B cell (primary cell): ENCODE measurements around the gene ELF1. TPM values are rescaled to one million over a fixed set of nuclear protein-coding genes. Genes with fewer than 3 reads are reported as not detected.

Source experiments
- ATAC-seq: fragments of 200-7000 bp; cut with Tn5 transposase; one replicate; pipeline ENCODE4 v1.10.0; 2021; ENCODE audit warnings: low read depth, mild to moderate bottlenecking, moderate number of reproducible peaks, moderate library complexity
- CTCF ChIA-PET: fragments of 350-600 bp; sonication (Branson Sonifier 250); formaldehyde crosslinking; loops from one replicate; lab custom pipeline; 2021; ENCODE audit warnings: antibody characterized with exemption, inconsistent platforms; lab: Charles Lee
- POLR2A ChIA-PET: fragments of 350-600 bp; sonication (Branson Sonifier 250); formaldehyde crosslinking; loops from one replicate; lab custom pipeline; 2021; ENCODE audit warnings: antibody characterized with exemption; lab: Charles Lee
- DNase-seq: peaks from one replicate; pipeline ENCODE4 v3.0.0; 2013
- H2AFZ ChIP-seq: 2 replicates; pipeline ENCODE4 v1.6.1; 2012; ENCODE audit warnings: mild to moderate bottlenecking, low read depth, low read length; ENCODE audit not compliant: insufficient read depth, poor library complexity, severe bottlenecking
- H3K27ac ChIP-seq, 2 donors: 1 replicate in 1 of 2; 2 replicates in 1 of 2; pipeline ENCODE4 v1.5.1; 2012 to 2013; ENCODE audit warnings: low read length in 2 of 2, mild to moderate bottlenecking in 2 of 2, moderate library complexity in 1 of 2
- H3K27me3 ChIP-seq, 4 experiments: fragments of 200-600 bp in 1 of 4; sonication (generic) in 1 of 4; replicated peaks in 1 of 4; 1 replicate in 2 of 4; 2 replicates in 2 of 4; pipeline versions ENCODE4 v1.6.1 to v1.7.0; 2013 to 2016; ENCODE audit warnings: low read length in 3 of 4, mild to moderate bottlenecking in 2 of 4, mixed read lengths in 1 of 4, moderate library complexity in 1 of 4; ENCODE audit not compliant: insufficient read depth in 4 of 4, control insufficient read depth in 3 of 4; ENCODE audit errors: control extremely low read depth in 1 of 4
- H3K36me3 ChIP-seq, 2 experiments: replicated peaks in 1 of 2; 1 replicate in 1 of 2; 2 replicates in 1 of 2; pipeline versions ENCODE4 v1.6.1 to v1.7.1; 2013; ENCODE audit warnings: low read length in 1 of 2; ENCODE audit not compliant: insufficient read depth in 2 of 2, control insufficient read depth in 1 of 2; ENCODE audit errors: control extremely low read depth in 1 of 2, extremely low read depth in 1 of 2
- H3K4me1 ChIP-seq, 2 donors: fragments of 200-600 bp in 1 of 2; sonication (generic) in 1 of 2; 1 replicate in 1 of 2; 2 replicates in 1 of 2; pipeline versions ENCODE4 v1.5.1 to v1.6.1; 2013 to 2017; ENCODE audit warnings: low read length in 2 of 2; ENCODE audit not compliant: control insufficient read depth in 2 of 2, insufficient read depth in 2 of 2
- H3K4me2 ChIP-seq: replicated peaks from 2 replicates; pipeline ENCODE3; 2012; ENCODE audit warnings: mild to moderate bottlenecking, low read depth, low read length; ENCODE audit not compliant: poor library complexity, severe bottlenecking
- H3K4me3 ChIP-seq, 5 experiments: fragments of 200-600 bp in 1 of 5; sonication (generic) in 1 of 5; 1 replicate in 3 of 5; 2 replicates in 2 of 5; pipeline versions ENCODE4 v1.5.1 to v1.7.0; 2011 to 2016; ENCODE audit warnings: low read length in 4 of 5, mild to moderate bottlenecking in 4 of 5, low read depth in 2 of 5, control low read depth in 1 of 5, moderate library complexity in 1 of 5; ENCODE audit not compliant: insufficient read depth in 1 of 5; ENCODE audit errors: control extremely low read depth in 1 of 5, extremely low read depth in 1 of 5
- H3K79me2 ChIP-seq: fragments of 200-600 bp; sonication (generic); one replicate; pipeline ENCODE4 v1.6.0; 2016; ENCODE audit warnings: low read length; ENCODE audit not compliant: control insufficient read depth, insufficient read depth
- H3K9ac ChIP-seq: fragments of 200-600 bp; sonication (generic); 2 replicates; pipeline ENCODE4 v1.6.1; 2017; ENCODE audit warnings: mild to moderate bottlenecking, low read length, moderate library complexity
- H3K9me3 ChIP-seq, 3 donors: one replicate each; pipeline versions ENCODE4 v1.6.1 to v1.7.1; 2013; ENCODE audit warnings: low read length in 2 of 3; ENCODE audit not compliant: control insufficient read depth in 2 of 3, insufficient read depth in 1 of 3; ENCODE audit errors: control extremely low read depth in 1 of 3
- H4K20me1 ChIP-seq: 2 replicates; pipeline ENCODE4 v1.6.0; 2012; ENCODE audit warnings: mild to moderate bottlenecking, low read length; ENCODE audit not compliant: insufficient read depth, control insufficient read depth, poor library complexity, severe bottlenecking
- H3K27ac Mint-ChIP-seq: one replicate; pipeline ENCODE4 v1.8.0; 2021; ENCODE audit warnings: mixed read lengths
- H3K27me3 Mint-ChIP-seq: one replicate; pipeline ENCODE4 v1.8.0; 2021; ENCODE audit warnings: mixed read lengths
- H3K4me1 Mint-ChIP-seq: one replicate; pipeline ENCODE4 v1.8.0; 2021; ENCODE audit warnings: mixed read lengths
- H3K4me3 Mint-ChIP-seq: one replicate; pipeline ENCODE4 v1.8.0; 2021; ENCODE audit warnings: mixed read lengths
- H3K9me3 Mint-ChIP-seq: one replicate; pipeline ENCODE4 v1.8.0; 2022; ENCODE audit warnings: mixed read lengths; ENCODE audit not compliant: insufficient read depth
- EZH2 ChIP-seq: IDR thresholded peaks from 2 replicates; pipeline ENCODE4 v1.6.1; 2012; ENCODE audit warnings: borderline replicate concordance, low read depth, mild to moderate bottlenecking, moderate library complexity, low read length; ENCODE audit not compliant: insufficient read depth, poor library complexity, severe bottlenecking
- whole genome bisulfite sequencing: methylation state at CpG from one replicate; pipeline ENCODE4 v1.1.5; 2013; ENCODE audit warnings: missing lambda C conversion rate; ENCODE audit not compliant: insufficient coverage; 5-methylcytosine and 5-hydroxymethylcytosine counted together
- intact Hi-C: fragments of 100-400 bp; cut with micrococcal nuclease; formaldehyde crosslinking; loops from one replicate; pipeline ENCODE4 v1.10.0; 2022
- polyA plus RNA-seq: library from polyadenylated mRNA; depleted of rRNA; stranded (reverse); fragments of >200 nt; gene quantifications from 2 replicates; pipeline ENCODE4 v1.2.3, GENCODE V29; 2012
- total RNA-seq, 2 donors: library from RNA; stranded (reverse); fragments of 120-200 nt in 1 of 2; gene quantifications; 1 replicate in 1 of 2; 2 replicates in 1 of 2; pipeline versions ENCODE4 v1.2.3 to v1.2.4, GENCODE V29; 2013 to 2022
- TF ChIP-seq, protein P1 (sequence below): fragments of 200-600 bp; IDR thresholded peaks from one replicate; pipeline ENCODE4 v1.8.0; 2022; ENCODE audit warnings: antibody characterized with exemption, mild to moderate bottlenecking

The ELF1 gene
- total and polyA plus RNA-seq, 2 donors (not counting 1 experiment from before 2014, with no cell fraction given), result 62.0 to 186 TPM

DNA sequence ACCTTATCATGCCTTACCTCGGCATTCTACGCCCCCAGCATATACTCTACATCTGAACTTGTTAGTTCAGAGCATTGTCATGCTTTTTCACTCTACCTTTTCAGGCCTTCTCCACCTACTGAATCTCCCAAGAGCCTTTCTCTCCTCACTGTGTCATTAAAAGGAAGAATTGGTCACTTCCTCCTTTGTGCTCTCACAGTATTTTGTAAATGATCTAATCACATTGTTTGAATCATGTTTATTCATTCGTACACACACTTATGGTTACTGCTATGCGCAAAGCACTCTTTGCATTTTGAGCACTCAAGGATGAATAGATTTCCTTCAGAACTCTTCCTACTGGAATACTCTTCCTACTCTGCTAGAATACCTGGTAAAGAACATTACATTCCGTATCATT lies 15.8 kb upstream of the ELF1 start:
- no peak overlapping the region for H3K4me3 ChIP-seq
- Mint-ChIP-seq H3K4me3 (no peak overlapping the region), H3K9me3 (no peaks in the 10 kb centered on the region), H3K4me1 (peaks cover 21% of the 10 kb centered on the region), H3K27ac (no peak overlapping the region), H3K27me3 (no peaks in the 10 kb centered on the region)
- no peak overlapping the region for H3K4me2 ChIP-seq
- no peak overlapping the region for H3K27ac ChIP-seq
- H3K27me3 ChIP-seq, result no peaks in the 10 kb centered on the region
- peaks cover 82% of the 10 kb centered on the region for H3K79me2 ChIP-seq
- ATAC-seq (no peak), DNase-seq (no peak)
- no peaks in the 10 kb centered on the region for H3K36me3 ChIP-seq
- intact Hi-C loops, result no loop called here
- no peaks in the 10 kb centered on the region for H3K9me3 ChIP-seq
- ChIA-PET CTCF (no interaction called here), POLR2A (no interaction called here)
- 89% methylated on average over 4 of the region's 5 CpGs for WGBS
- no peak overlapping the region for H3K9ac ChIP-seq
- H3K4me1 ChIP-seq, result peaks cover 5 to 7% of the 10 kb centered on the region in 2 donors
- no peak overlapping the region for H2AFZ ChIP-seq
- H4K20me1 ChIP-seq, result no peaks in the 10 kb centered on the region
- TF ChIP-seq, protein P1, sequence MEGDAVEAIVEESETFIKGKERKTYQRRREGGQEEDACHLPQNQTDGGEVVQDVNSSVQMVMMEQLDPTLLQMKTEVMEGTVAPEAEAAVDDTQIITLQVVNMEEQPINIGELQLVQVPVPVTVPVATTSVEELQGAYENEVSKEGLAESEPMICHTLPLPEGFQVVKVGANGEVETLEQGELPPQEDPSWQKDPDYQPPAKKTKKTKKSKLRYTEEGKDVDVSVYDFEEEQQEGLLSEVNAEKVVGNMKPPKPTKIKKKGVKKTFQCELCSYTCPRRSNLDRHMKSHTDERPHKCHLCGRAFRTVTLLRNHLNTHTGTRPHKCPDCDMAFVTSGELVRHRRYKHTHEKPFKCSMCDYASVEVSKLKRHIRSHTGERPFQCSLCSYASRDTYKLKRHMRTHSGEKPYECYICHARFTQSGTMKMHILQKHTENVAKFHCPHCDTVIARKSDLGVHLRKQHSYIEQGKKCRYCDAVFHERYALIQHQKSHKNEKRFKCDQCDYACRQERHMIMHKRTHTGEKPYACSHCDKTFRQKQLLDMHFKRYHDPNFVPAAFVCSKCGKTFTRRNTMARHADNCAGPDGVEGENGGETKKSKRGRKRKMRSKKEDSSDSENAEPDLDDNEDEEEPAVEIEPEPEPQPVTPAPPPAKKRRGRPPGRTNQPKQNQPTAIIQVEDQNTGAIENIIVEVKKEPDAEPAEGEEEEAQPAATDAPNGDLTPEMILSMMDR, result no peak
- TF ChIP-seq EZH2, result no peak

GRCh38 chr13:41034382-41034781 lies 15.3 kb upstream of the ELF1 start:
- ChIA-PET POLR2A (no interaction called here), CTCF (interaction anchor here (1.4 to 1.8 kb wide), 2 partner anchors 23 to 26 kb away, joined by 3 to 5 read pairs; no protein-coding TSS in a partner anchor)
- no peak overlapping the region for H3K27ac Mint-ChIP-seq
- Histone ChIP-seq H3K27ac (no peak overlapping the region), H3K9me3 (no peaks in the 10 kb centered on the region), H3K36me3 (no peaks in the 10 kb centered on the region), H3K4me1 (peaks cover 5 to 7% of the 10 kb centered on the region in 2 donors), H3K9ac (no peak overlapping the region), H3K4me2 (no peak overlapping the region), H4K20me1 (no peaks in the 10 kb centered on the region), H3K27me3 (no peaks in the 10 kb centered on the region), H2AFZ (no peak overlapping the region), H3K4me3 (no peak overlapping the region), H3K79me2 (peaks cover 87% of the 10 kb centered on the region)
- intact Hi-C loops, result no loop called here
- no peaks in the 10 kb centered on the region for H3K27me3 Mint-ChIP-seq
- no peaks in the 10 kb centered on the region for H3K9me3 Mint-ChIP-seq
- ATAC-seq (no peak), DNase-seq (no peak)
- no peak overlapping the region for H3K4me3 Mint-ChIP-seq
- no peak for TF ChIP-seq EZH2
- TF ChIP-seq, protein P1, result no peak
- no CpG with 5 or more reads among the region's 4 CpGs for WGBS
- peaks cover 21% of the 10 kb centered on the region for H3K4me1 Mint-ChIP-seq
